Activated CD8-positive, alpha-beta memory T cell treated with anti-CD3 and anti-CD28 coated beads, Interleukin-2, amount 50 U/mL, for 24 hours (primary cell): Measurements from ENCODE around the gene NBPF26.
"Not testable (repeated sequence)": the region's sequence is repeated elsewhere in the genome, so short reads cannot be mapped to it uniquely, and the experiment has no call there.

Experiments used
- DNase-seq: peaks from one replicate; pipeline ENCODE4 v3.0.0-alpha.2; 2020; ENCODE audit errors: extremely low read depth

Gene NBPF26

DNA sequence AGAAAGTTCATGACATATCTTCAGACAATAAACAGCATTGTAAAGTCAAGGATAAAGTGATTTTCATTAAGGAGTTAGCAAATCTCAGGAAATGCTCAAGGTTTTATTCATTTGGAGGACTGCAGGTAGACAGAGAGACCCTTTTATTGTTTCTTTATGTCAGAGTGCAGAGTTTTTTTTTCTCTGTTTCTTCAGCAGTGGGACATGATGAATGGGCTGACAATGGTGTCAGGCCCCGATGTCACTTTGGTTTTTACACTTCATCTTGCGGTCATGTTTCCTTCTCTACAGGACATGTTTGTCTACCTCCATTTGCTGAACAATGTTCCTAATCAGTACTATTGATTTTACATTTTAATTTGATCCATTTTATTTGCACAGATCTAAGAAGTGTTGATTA is 134.4 kb downstream of the NBPF26 start:
- DNase-seq = not testable (repeated sequence)

DNA sequence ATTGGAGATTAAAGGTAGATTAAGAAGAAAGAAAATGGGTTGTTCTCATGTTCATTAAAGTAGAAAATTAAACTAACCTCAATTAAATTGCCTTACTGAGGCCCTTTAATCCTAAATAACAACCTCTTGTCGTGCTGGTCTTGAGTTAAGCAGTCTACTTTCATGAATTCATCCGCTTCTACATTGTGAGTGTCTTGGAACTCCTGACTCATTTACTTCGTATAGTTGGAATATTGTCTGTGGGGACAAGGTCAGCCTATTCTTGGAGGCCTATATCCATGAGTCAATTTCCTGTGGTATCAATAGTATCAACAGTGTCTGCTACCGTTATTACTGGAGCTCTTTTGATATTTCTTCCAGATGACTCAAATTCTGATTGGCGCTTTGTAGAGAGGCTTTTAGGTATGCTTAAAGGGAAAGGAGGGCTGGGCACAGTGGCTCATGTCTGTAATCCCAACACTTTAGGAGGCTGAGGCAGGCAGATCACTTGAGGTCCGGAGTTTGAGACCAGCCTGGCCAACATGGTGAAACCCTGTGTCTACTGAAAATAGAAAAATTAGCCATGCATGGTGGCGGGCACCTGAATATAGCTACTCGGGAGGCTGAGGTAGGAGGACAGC is 136.0 kb downstream of the NBPF26 start:
- DNase-seq = not testable (repeated sequence)

DNA sequence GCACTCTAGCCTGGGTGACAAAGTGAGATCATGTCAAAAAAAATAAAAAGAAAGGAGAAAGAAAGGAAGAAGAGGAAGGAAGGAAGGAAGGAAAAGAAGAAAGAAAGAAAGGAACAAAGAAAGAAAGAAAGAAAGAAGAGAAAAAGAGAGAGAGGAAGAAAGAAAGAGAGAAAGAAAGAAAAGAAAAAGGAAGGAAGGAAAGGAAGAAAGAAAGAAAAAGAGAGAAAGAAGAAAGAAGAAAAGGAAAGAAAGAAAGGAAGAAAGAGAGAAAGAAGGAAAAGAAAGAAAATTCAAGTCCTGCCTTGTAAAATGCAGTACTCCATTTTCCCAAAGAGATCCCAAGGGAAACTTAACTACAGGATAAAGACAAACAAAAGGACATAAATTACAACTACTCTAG is 154.5 kb downstream of the NBPF26 start:
- DNase-seq = not testable (repeated sequence)

DNA sequence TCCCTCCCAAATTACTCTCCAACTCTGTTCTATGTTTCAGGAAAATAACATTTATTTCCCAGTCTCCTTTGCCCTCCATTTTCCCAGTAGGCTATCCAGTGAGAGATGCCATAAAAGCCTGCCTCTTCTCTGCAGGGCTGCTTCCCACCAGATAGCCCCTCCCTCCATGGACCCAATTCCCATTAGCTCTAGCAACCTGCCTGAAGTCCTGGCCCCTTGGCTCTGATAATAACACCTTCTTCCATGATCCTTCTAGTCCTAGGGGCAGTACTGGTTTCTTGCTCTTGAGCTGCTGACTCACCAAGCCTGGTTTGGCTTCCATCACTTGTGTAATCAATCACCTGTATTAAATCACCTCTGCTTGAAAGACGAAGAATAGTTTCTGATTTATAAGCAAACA is 156.3 kb downstream of the NBPF26 start:
- not testable (repeated sequence) for DNase-seq

DNA sequence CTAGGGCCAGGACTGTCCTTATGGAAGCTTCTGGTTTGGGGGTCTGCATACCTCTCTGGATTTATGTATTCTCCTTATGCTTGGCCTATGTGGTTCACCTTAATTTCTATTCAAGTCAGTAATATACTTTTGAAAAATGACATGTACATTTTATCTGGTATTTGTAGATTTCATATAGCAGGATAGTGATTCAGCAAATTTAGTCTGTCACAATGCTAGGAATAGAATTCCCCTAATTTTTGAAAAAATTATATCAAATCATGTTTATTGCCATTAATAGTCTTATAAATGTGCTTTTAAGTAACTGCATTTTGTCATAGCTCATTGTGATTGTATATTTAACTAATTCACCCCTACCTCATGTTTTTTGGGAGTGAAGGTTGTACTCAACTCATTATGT is 158.2 kb downstream of the NBPF26 start:
- DNase-seq = not testable (repeated sequence)
